Panc1 (cell line): Measurements from ENCODE around the gene MYO1E. TPM values are rescaled to one million over a fixed set of nuclear protein-coding genes. Genes with fewer than 3 reads are reported as not detected.

ENCODE experiments used
- ATAC-seq: fragments of 200-7000 bp; cut with Tn5 transposase; 2 replicates; pipeline ENCODE4 v1.9.1; 2020; ENCODE audit warnings: mild to moderate bottlenecking, moderate library complexity
- BruUV-seq: library from RNA; stranded (reverse); fragments of 400-500 nt; replicated peaks from 2 replicates; lab custom pipeline; 2021; lab: Mats Ljungman, UMichigan
- CTCF ChIA-PET: fragments of 300-600 bp; sonication (Branson Sonifier 250); formaldehyde crosslinking; loops from one replicate; lab custom pipeline; 2022; ENCODE audit warnings: antibody characterized with exemption; lab: Charles Lee
- POLR2A ChIA-PET: fragments of 300-600 bp; sonication (Branson Sonifier 250); formaldehyde crosslinking; loops from one replicate; lab custom pipeline; 2022; ENCODE audit warnings: antibody characterized with exemption; lab: Charles Lee
- DNase-seq: peaks from one replicate; pipeline ENCODE4 v3.0.0-alpha.2; 2010; ENCODE audit warnings: low read depth, low spot score
- H3K27ac ChIP-seq: 2 replicates; pipeline ENCODE4 v1.5.1; 2011; ENCODE audit warnings: mild to moderate bottlenecking, low read length, inconsistent platforms
- H3K27me3 ChIP-seq: fragments of 200-500 bp; sonication (Bioruptor generic); 2 replicates; pipeline ENCODE4 v1.6.0; 2014; ENCODE audit warnings: low read length, inconsistent platforms; ENCODE audit not compliant: control insufficient read depth, insufficient read depth
- H3K36me3 ChIP-seq: fragments of 200-500 bp; sonication (Bioruptor generic); 2 replicates; pipeline ENCODE4 v1.5.1; 2014; ENCODE audit warnings: inconsistent platforms, mild to moderate bottlenecking, low read length, moderate library complexity; ENCODE audit not compliant: control insufficient read depth, insufficient read depth
- H3K4me1 ChIP-seq: 2 replicates; pipeline ENCODE4 v1.5.1; 2011; ENCODE audit warnings: inconsistent platforms, mild to moderate bottlenecking, low read length, moderate library complexity; ENCODE audit not compliant: control insufficient read depth, insufficient read depth
- H3K4me3 ChIP-seq, 2 experiments: 2 replicates each; pipeline ENCODE4 v1.5.1; 2011 to 2012; ENCODE audit warnings: low read depth in 2 of 2, low read length in 2 of 2, mild to moderate bottlenecking in 2 of 2, inconsistent platforms in 1 of 2, moderate library complexity in 1 of 2
- H3K9me3 ChIP-seq: fragments of 200-500 bp; sonication (Bioruptor generic); 2 replicates; pipeline ENCODE4 v1.5.1; 2014; ENCODE audit warnings: low read depth, mild to moderate bottlenecking, inconsistent platforms, low read length, moderate library complexity; ENCODE audit not compliant: control insufficient read depth, insufficient read depth
- CTCF ChIP-seq: fragments of 450-650 bp; IDR thresholded peaks from 2 replicates; pipeline ENCODE4 v1.5.1; 2017; ENCODE audit warnings: mild to moderate bottlenecking
- POLR2AphosphoS5 ChIP-seq: IDR thresholded peaks from 2 replicates; pipeline ENCODE4 v1.6.1; 2012; ENCODE audit warnings: mild to moderate bottlenecking, low read depth, low read length, moderate library complexity
- REST ChIP-seq, 2 experiments: IDR thresholded peaks; 2 replicates each; pipeline ENCODE4 v1.6.1; 2011 to 2012; ENCODE audit warnings: low read depth in 2 of 2, control low read depth in 1 of 2, low read length in 1 of 2, mild to moderate bottlenecking in 1 of 2, moderate library complexity in 1 of 2; ENCODE audit not compliant: insufficient read depth in 1 of 2
- SIN3A ChIP-seq: IDR thresholded peaks from 2 replicates; pipeline ENCODE4 v1.6.1; 2012; ENCODE audit warnings: low read depth, mild to moderate bottlenecking, low read length, moderate library complexity, borderline replicate concordance; ENCODE audit not compliant: insufficient read depth
- TCF7L2 ChIP-seq: IDR thresholded peaks from 2 replicates; pipeline ENCODE4 v1.6.1; 2011; ENCODE audit warnings: mild to moderate bottlenecking, low read depth, low read length, inconsistent platforms
- in situ Hi-C: cut with HindIII; loops from 2 replicates; pipeline ENCODE4 v1.10.0; 2016; ENCODE audit warnings: low sequenced_read_pairs, low pct_unique_long_range_greater_than_20kb
- intact Hi-C: fragments of 100-400 bp; cut with micrococcal nuclease; formaldehyde crosslinking; loops from one replicate; pipeline ENCODE4 v1.10.0; 2022; ENCODE audit not compliant: unreplicated experiment
- total RNA-seq: library from RNA; stranded (reverse); gene quantifications from one replicate; pipeline ENCODE4 v1.2.1, GENCODE V29; 2021; ENCODE audit not compliant: unreplicated experiment

MYO1E gene
- total RNA-seq, 1 experiment from 2014 or later = 161 TPM

- no peak overlapping the region for H3K4me3 ChIP-seq
- ChIA-PET POLR2A (no interaction called here), CTCF (no interaction called here)
- TF ChIP-seq REST (IDR thresholded peaks at IDR 0.05; ENCODE audit: insufficient read depth in 1 of 2, low read depth in 2 of 2, low read length in 1 of 2) (no peak), CTCF (no peak), POLR2AphosphoS5 (no peak), TCF7L2 (no peak), SIN3A (no peak)
- DNase-seq (no peak), ATAC-seq (no peak)
- no peak overlapping the region for H3K27ac ChIP-seq
- in situ Hi-C loops = no loop called here
- H3K9me3 ChIP-seq = no peaks in the 10 kb centered on the region
- intact Hi-C loops = no loop called here
- BruUV-seq = no TSS peak
- no peaks in the 10 kb centered on the region for H3K4me1 ChIP-seq
- H3K27me3 ChIP-seq = no peaks in the 10 kb centered on the region
- no peaks in the 10 kb centered on the region; the same call in 1 of the 2 replicates for H3K36me3 ChIP-seq
Measured at GRCh38 chr15:59158701-59159034, 214.0 kb downstream of the MYO1E start.

DNA sequence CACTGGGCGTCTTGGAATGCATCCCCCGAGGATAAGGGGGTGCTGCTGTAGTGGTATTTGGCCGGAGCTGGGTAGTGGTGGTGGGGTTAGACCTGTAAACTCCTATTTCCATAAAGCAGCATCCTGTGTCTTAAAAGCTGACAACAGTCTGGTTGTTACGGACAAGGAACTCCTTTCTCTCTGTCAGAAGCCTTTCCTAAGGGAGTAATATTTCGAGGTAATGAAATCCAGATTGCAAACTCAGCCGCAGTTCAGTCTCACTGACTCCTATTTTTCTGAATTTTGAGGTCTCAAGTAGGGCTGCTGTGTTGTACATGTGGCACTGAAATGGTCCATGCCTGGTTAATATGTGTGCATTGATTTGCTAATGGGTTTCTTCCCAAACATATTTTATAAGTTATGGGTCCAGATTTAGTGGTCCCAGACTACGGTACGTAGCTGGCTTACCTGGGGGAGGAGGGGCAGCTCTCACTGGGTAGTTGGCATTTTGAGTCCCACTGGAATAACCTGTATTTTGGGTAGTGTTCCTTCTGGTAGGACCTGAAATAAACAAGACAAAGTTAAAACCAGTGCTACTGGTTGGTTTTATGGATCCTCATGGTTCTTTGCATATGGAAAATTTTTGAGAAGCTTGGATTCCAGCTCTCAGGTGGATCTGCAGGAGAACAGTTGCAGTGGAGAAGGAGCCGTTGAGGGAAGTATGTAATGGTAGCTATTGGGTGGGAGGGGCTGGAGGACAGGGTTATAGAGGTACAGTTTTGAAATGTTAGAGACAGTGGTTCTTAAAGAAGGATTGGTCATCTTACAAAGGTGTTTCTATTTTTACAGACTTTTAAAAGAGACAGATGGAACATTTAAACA is 214.6 kb downstream of the MYO1E start:
- intact Hi-C loops = no loop called here
- in situ Hi-C loops = no loop called here
- Histone ChIP-seq H3K9me3 (no peaks in the 10 kb centered on the region), H3K27ac (no peak overlapping the region), H3K27me3 (no peaks in the 10 kb centered on the region), H3K36me3 (no peaks in the 10 kb centered on the region; the same call in 1 of the 2 replicates), H3K4me3 (no peak overlapping the region), H3K4me1 (no peaks in the 10 kb centered on the region)
- POLR2A ChIA-PET = no interaction called here
- TF ChIP-seq TCF7L2 = no peak
- TF ChIP-seq REST (IDR thresholded peaks at IDR 0.05; ENCODE audit: insufficient read depth in 1 of 2, low read depth in 2 of 2, low read length in 1 of 2) = no peak
- TF ChIP-seq SIN3A = no peak
- no peak for TF ChIP-seq POLR2AphosphoS5
- TF ChIP-seq CTCF = no peak
- BruUV-seq = no TSS peak
- no peak for ATAC-seq
- no peak for DNase-seq
- CTCF ChIA-PET = no interaction called here
